HG03457 (cell line): ENCODE data around the gene KHDC3L.

Source experiments
- ATAC-seq: cut with Tn5 transposase; IDR thresholded peaks from one replicate; pipeline ENCODE4 v1.9.1; 2021; ENCODE audit warnings: moderate number of reproducible peaks; ENCODE audit not compliant: unreplicated experiment

The KHDC3L gene

GRCh38 chr6:73362358-73362757 lies at the start of gene KHDC3L:
KHDC3L (plus strand) TSS chr6:73362658; CDS start chr6:73362730, 72 bp downstream.
- no peak for ATAC-seq

- ATAC-seq, result no peak
Observed at GRCh38 chr6:73314577-73315492, 47.6 kb upstream of the KHDC3L start.

GRCh38 chr6:73323323-73323722 lies 39.1 kb upstream of the KHDC3L start:
- ATAC-seq, result no peak

- no peak for ATAC-seq
Observed at GRCh38 chr6:73325656-73326055, 36.8 kb upstream of the KHDC3L start.

GRCh38 chr6:73328790-73329189 lies 33.7 kb upstream of the KHDC3L start:
- no peak for ATAC-seq

- ATAC-seq, result no peak
Observed at GRCh38 chr6:73329201-73329600, 33.3 kb upstream of the KHDC3L start.

- ATAC-seq, result no peak
Observed at GRCh38 chr6:73339340-73339739, 23.1 kb upstream of the KHDC3L start.

- no peak for ATAC-seq
Observed at GRCh38 chr6:73340048-73340447, 22.4 kb upstream of the KHDC3L start.

- ATAC-seq, result no peak
Observed at GRCh38 chr6:73341335-73341734, 21.1 kb upstream of the KHDC3L start.

- no peak for ATAC-seq
Observed at GRCh38 chr6:73342174-73342573, 20.3 kb upstream of the KHDC3L start.

- ATAC-seq, result no peak
Observed at GRCh38 chr6:73343164-73343563, 19.3 kb upstream of the KHDC3L start.

GRCh38 chr6:73348550-73349204 lies 13.8 kb upstream of the KHDC3L start:
- no peak for ATAC-seq

GRCh38 chr6:73349311-73349710 lies 13.1 kb upstream of the KHDC3L start:
- no peak for ATAC-seq

GRCh38 chr6:73353636-73354593 lies 8.5 kb upstream of the KHDC3L start, which contains the start of gene DPPA5:
DPPA5 (minus strand) TSS chr6:73354276; CDS start chr6:73354225, 51 bp downstream.
- no peak for ATAC-seq

GRCh38 chr6:73362869-73363536 lies 545 bp downstream of the KHDC3L start:
- no peak for ATAC-seq

GRCh38 chr6:73363537-73363875 lies 1.0 kb downstream of the KHDC3L start:
- no peak for ATAC-seq

GRCh38 chr6:73364121-73364520 lies 1.7 kb downstream of the KHDC3L start:
- no peak for ATAC-seq

GRCh38 chr6:73364549-73364948 lies 2.1 kb downstream of the KHDC3L start:
- no peak for ATAC-seq

GRCh38 chr6:73367761-73368355 lies 5.4 kb downstream of the KHDC3L start:
- ATAC-seq, result no peak

GRCh38 chr6:73368675-73369074 lies 6.2 kb downstream of the KHDC3L start:
- no peak for ATAC-seq
